ENCODE data around the gene SLC22A5. TPM values are rescaled to one million over a fixed set of nuclear protein-coding genes. Genes with fewer than 3 reads are reported as not detected.

The SLC22A5 gene
- total and polyA plus RNA-seq, 2 experiments from 2014 or later: 14.7 to 20.8 TPM

DNA sequence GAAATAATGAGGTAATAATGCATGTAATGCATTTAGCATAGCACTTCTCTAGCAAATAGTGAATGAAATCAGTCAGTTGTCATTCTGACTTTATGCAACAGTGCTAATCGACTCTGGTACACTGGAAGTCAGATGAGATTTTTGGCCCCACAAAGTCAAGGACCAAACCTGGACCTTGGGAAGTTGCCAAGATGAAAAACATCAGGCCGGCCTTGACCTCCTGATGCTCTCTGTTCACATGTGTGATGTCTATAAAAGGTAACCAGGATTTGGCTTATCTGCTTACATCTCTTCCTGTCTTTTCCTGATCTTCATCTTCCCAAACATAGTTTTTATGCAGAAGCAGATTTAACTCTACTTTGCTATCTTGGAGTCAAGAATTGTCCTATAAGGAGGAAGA lies 39.5 kb downstream of the SLC22A5 start:
- H3K79me2 ChIP-seq: peaks cover 7% of the 10 kb centered on the region
- 86% methylated on average over 2 of the region's 2 CpGs for WGBS (ENCODE audit: low lambda C conversion rate, missing lambda C conversion rate)
- TF ChIP-seq, protein P1, sequence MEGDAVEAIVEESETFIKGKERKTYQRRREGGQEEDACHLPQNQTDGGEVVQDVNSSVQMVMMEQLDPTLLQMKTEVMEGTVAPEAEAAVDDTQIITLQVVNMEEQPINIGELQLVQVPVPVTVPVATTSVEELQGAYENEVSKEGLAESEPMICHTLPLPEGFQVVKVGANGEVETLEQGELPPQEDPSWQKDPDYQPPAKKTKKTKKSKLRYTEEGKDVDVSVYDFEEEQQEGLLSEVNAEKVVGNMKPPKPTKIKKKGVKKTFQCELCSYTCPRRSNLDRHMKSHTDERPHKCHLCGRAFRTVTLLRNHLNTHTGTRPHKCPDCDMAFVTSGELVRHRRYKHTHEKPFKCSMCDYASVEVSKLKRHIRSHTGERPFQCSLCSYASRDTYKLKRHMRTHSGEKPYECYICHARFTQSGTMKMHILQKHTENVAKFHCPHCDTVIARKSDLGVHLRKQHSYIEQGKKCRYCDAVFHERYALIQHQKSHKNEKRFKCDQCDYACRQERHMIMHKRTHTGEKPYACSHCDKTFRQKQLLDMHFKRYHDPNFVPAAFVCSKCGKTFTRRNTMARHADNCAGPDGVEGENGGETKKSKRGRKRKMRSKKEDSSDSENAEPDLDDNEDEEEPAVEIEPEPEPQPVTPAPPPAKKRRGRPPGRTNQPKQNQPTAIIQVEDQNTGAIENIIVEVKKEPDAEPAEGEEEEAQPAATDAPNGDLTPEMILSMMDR (IDR thresholded peaks at IDR 0.05; ENCODE audit: poor library complexity): no peak
- no peak for TF ChIP-seq EZH2phosphoT487 (IDR thresholded peaks at IDR 0.05; ENCODE audit: low read depth, severe bottlenecking, unreplicated experiment)
- TF ChIP-seq EZH2 (IDR thresholded peaks at IDR 0.05; ENCODE audit: borderline replicate concordance): no peak
- no peaks in the 10 kb centered on the region for H3K9me3 ChIP-seq (ENCODE audit: low read depth)
- H4K20me1 ChIP-seq (ENCODE audit: insufficient read depth, poor library complexity, severe bottlenecking): no peaks in the 10 kb centered on the region
- H3K36me3 ChIP-seq (replicated peaks; ENCODE audit: insufficient read depth, low read depth): no peaks in the 10 kb centered on the region
- no peak overlapping the region for H3K4me2 ChIP-seq
- no peaks in the 10 kb centered on the region for H3K27me3 ChIP-seq
- H2AFZ ChIP-seq: no peak overlapping the region
- H3K27ac ChIP-seq: no peak overlapping the region
- no peaks in the 10 kb centered on the region for H3K9me2 ChIP-seq (replicated peaks; ENCODE audit: insufficient read depth)
- H3K4me3 ChIP-seq: no peak overlapping the region
- DNase-seq (ENCODE audit: low spot score): no peak
- peaks cover 21% of the 10 kb centered on the region for H3K4me1 ChIP-seq (ENCODE audit: insufficient read depth)

DNA sequence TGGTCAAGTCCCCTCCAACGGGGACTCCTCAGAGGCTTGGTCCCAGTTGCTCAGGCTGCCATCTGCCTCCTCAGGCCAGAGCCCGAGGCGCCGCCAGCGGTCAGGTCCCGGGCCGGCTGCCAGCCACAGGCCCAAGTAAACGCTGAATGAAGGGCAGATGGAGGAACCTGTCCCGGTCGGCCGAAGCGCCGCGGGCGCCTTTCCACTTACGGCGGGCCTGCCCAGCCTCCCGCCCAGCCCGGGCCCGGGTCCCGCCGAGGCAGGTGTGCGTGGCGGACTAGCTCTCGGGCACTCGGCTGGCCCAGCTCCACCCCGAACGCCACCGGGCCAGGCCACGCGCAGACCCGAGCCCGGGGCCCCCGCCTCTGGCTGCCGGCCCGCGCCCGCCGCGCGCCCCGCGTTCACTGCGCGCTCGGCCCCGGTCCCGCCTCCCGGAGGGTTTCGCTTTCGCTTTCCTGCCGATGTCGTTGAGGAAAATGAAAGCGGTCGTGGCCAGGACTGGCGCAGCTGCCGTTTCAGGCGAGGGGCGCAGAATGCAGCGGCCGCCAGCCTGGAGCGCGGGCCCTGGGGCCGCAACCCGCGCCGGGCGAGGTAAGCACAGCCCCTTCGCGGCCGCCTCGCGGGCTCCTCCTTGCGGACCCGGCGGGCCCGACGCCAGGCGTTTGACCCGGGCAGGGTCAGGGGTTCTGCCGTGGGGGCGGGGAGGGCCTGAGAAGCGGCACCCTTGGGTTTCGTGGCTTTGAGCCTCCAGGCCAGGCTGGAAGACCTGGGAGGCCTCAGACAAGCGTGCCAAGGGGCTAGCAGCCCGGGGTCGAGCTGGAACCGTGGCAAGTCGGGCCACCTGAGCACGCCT lies 41.2 kb downstream of the SLC22A5 start:
- Histone ChIP-seq H3K9me3 (ENCODE audit: low read depth) (no peaks in the 10 kb centered on the region), H3K79me2 (peaks cover 7% of the 10 kb centered on the region), H3K4me3 (peak overlapping the region; percentile 88), H3K36me3 (replicated peaks; ENCODE audit: insufficient read depth, low read depth) (no peaks in the 10 kb centered on the region), H4K20me1 (ENCODE audit: insufficient read depth, poor library complexity, severe bottlenecking) (no peaks in the 10 kb centered on the region), H3K27me3 (no peaks in the 10 kb centered on the region), H3K27ac (peak overlapping the region; percentile 99), H3K9me2 (replicated peaks; ENCODE audit: insufficient read depth) (no peaks in the 10 kb centered on the region), H3K4me2 (peak overlapping the region; percentile 96), H2AFZ (peak overlapping the region; percentile 88), H3K4me1 (ENCODE audit: insufficient read depth) (peaks cover 26% of the 10 kb centered on the region)
- WGBS (ENCODE audit: low lambda C conversion rate, missing lambda C conversion rate): 3% methylated on average over 49 of the region's 90 CpGs
- DNase-seq (ENCODE audit: low spot score): peak; percentile 93
- TF ChIP-seq, protein P1 (IDR thresholded peaks at IDR 0.05; ENCODE audit: poor library complexity): peak; percentile 73
- no peak for TF ChIP-seq EZH2 (IDR thresholded peaks at IDR 0.05; ENCODE audit: borderline replicate concordance)

- peak overlapping the region; percentile 99 for H3K27ac ChIP-seq
- no peaks in the 10 kb centered on the region for H4K20me1 ChIP-seq (ENCODE audit: insufficient read depth, poor library complexity, severe bottlenecking)
- H3K27me3 ChIP-seq: no peaks in the 10 kb centered on the region
- H3K36me3 ChIP-seq (replicated peaks; ENCODE audit: insufficient read depth, low read depth): no peaks in the 10 kb centered on the region
- H3K9me2 ChIP-seq (replicated peaks; ENCODE audit: insufficient read depth): no peaks in the 10 kb centered on the region
- peaks cover 26% of the 10 kb centered on the region for H3K4me1 ChIP-seq (ENCODE audit: insufficient read depth)
- TF ChIP-seq EZH2phosphoT487 (IDR thresholded peaks at IDR 0.05; ENCODE audit: low read depth, severe bottlenecking, unreplicated experiment) (no peak), EZH2 (IDR thresholded peaks at IDR 0.05; ENCODE audit: borderline replicate concordance) (no peak)
- TF ChIP-seq, protein P1 (IDR thresholded peaks at IDR 0.05; ENCODE audit: poor library complexity): no peak
- peak overlapping the region; percentile 96 for H3K4me2 ChIP-seq
- H2AFZ ChIP-seq: peak overlapping the region; percentile 88
- WGBS (ENCODE audit: low lambda C conversion rate, missing lambda C conversion rate): 73% methylated on average over 9 of the region's 9 CpGs
- no peaks in the 10 kb centered on the region for H3K9me3 ChIP-seq (ENCODE audit: low read depth)
- peak; percentile 33 for DNase-seq (ENCODE audit: low spot score)
- H3K79me2 ChIP-seq: peaks cover 7% of the 10 kb centered on the region
- H3K4me3 ChIP-seq: peak overlapping the region; percentile 88
Measured at GRCh38 chr5:132411304-132412013, 41.9 kb downstream of the SLC22A5 start.

Data from hepatocyte (in vitro differentiated cells).